Cardiac muscle cell (in vitro differentiated cells and primary cell): Measurements from ENCODE around the gene WDR86. TPM values are rescaled to one million over a fixed set of nuclear protein-coding genes. Genes with fewer than 3 reads are reported as not detected.

Experiments
- DNase-seq, 2 donors: peaks; one replicate each; pipeline versions ENCODE4 v3.0.0 to v3.0.0-alpha.2; 2010 to 2017; ENCODE audit warnings: low read depth in 1 of 2, low spot score in 1 of 2
- H3K27ac ChIP-seq: fragments of 200-600 bp; sonication (generic); 2 replicates; pipeline ENCODE4 v1.5.1; 2016
- H3K27me3 ChIP-seq: fragments of 200-600 bp; sonication (generic); 2 replicates; pipeline ENCODE4 v1.6.0; 2016; ENCODE audit warnings: control low read depth
- H3K36me3 ChIP-seq: fragments of 200-600 bp; sonication (generic); 2 replicates; pipeline ENCODE4 v1.5.1; 2016; ENCODE audit warnings: control low read depth
- H3K4me1 ChIP-seq: fragments of 200-600 bp; sonication (generic); 2 replicates; pipeline ENCODE4 v1.8.1; 2017; ENCODE audit warnings: low read depth, mild to moderate bottlenecking, mixed run types
- H3K4me3 ChIP-seq: fragments of 200-600 bp; sonication (generic); 2 replicates; pipeline ENCODE4 v1.5.1; 2016; ENCODE audit warnings: mild to moderate bottlenecking
- H3K9me3 ChIP-seq: fragments of 200-600 bp; sonication (generic); 2 replicates; pipeline ENCODE4 v1.5.1; 2017; ENCODE audit warnings: low read depth, mild to moderate bottlenecking, control low read depth
- CTCF ChIP-seq: IDR thresholded peaks from 2 replicates; pipeline ENCODE4 v1.5.1; 2012; ENCODE audit warnings: low read depth, mild to moderate bottlenecking, low read length
- polyA plus RNA-seq: library from polyadenylated mRNA; unstranded; fragments of >200 nt; fragmentation: Nextera tagmentation; extraction: Ambion mirVana; gene quantifications from 2 replicates; pipeline ENCODE4 v1.2.1, GENCODE V29; 2016
- total RNA-seq: library from RNA; depleted of rRNA; stranded (reverse); fragments of >200 nt; gene quantifications from 2 replicates; pipeline ENCODE4 v1.2.3, GENCODE V29; 2016

WDR86 gene
- total and polyA plus RNA-seq, 2 experiments from 2014 or later, result 58.8 to 130 TPM

DNA sequence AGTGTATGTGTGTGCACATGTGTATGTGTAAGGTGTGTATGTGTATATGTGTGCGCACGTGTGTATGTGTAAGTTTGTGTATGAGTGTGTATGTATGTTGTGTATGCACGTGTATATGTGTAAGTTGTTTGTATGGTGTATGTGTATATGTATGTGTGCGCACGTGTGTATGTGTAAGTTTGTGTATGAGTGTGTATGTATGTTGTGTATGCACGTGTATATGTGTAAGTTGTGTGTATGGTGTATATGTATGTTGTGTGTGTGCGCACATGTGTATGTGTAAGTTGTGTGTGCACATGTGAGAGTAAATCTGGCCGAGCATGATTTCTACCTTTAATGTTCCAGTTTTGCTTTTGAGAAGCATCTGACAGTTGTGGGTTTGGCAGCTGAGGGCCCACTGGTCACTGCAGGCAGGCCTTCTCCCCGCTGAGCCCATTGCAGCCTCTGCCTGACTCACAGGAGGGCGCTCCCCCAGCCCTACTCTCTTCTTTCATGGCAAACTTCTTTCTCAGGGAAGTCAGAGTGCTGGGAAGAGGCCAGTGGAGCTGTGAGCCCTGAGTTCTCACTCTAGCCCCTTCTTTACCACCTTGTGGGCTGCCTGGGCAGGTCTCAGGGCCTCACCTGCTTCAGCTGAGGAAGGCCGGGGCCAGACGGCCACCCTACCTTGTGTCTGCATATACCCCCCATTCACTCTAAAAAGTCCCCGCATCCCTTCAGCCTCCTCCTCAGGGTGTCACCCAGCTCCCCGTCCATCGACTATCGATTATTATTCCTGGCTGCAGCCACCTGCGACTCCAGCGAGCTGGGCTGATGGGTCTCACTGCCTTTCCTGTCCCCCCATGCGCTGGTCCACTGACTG, 11.2 kb downstream of the WDR86 start:
- no peaks in the 10 kb centered on the region for H3K27me3 ChIP-seq
- no peaks in the 10 kb centered on the region for H3K9me3 ChIP-seq
- H3K4me3 ChIP-seq, result no peak overlapping the region
- no peak for DNase-seq
- peaks cover 8% of the 10 kb centered on the region for H3K36me3 ChIP-seq
- peak overlapping the region; percentile 23 for H3K27ac ChIP-seq
- no peak for TF ChIP-seq CTCF
- no peaks in the 10 kb centered on the region for H3K4me1 ChIP-seq

DNA sequence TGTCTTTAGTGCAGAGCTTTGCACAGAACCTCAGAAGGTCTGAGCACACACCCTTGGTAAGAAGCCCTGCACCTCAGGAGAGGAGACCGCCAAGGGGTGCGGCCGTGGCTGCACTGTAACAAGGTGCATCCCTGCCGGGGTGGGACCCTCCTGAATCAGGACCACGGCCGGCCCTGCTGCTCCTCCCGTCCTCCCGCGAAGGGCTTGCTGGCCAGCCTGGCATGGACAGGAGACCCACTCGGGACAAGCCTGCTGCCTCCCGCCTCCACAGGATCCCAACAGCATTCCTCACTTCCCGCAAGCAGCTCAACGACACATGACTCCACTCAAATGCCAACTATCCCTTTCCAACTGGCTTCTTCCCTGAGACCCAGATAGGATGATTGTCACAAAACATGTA, 12.8 kb downstream of the WDR86 start:
- no peak for DNase-seq
- Histone ChIP-seq H3K9me3 (no peaks in the 10 kb centered on the region), H3K27ac (no peak overlapping the region), H3K4me1 (no peaks in the 10 kb centered on the region), H3K4me3 (no peak overlapping the region), H3K27me3 (no peaks in the 10 kb centered on the region), H3K36me3 (peaks cover 8% of the 10 kb centered on the region)
- no peak for TF ChIP-seq CTCF

- DNase-seq, result no peak
- no peak for TF ChIP-seq CTCF
- no peak overlapping the region for H3K27ac ChIP-seq
- peaks cover 8% of the 10 kb centered on the region for H3K36me3 ChIP-seq
- H3K9me3 ChIP-seq, result no peaks in the 10 kb centered on the region
- no peaks in the 10 kb centered on the region for H3K4me1 ChIP-seq
- no peaks in the 10 kb centered on the region for H3K27me3 ChIP-seq
- no peak overlapping the region for H3K4me3 ChIP-seq
Observed at GRCh38 chr7:151396328-151396970, 13.4 kb downstream of the WDR86 start.

DNA sequence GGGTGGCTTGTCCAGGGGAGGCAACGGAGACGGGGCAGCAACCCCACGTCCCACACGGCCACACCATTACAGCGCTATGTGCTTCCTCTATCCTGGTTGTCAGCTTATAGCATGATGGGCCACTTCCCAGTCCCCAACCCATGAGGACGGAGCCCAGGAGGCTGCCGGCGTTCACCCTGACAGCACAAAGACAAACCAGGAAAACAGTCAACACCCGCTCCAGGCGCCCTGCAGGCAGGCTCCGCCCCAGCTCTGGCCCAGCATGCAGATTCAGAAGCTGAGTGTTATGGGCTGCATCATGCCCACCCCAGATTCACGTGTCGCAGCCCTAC, 14.8 kb downstream of the WDR86 start:
- H3K36me3 ChIP-seq, result peaks cover 8% of the 10 kb centered on the region
- no peak for TF ChIP-seq CTCF
- DNase-seq, result no peak
- no peak overlapping the region for H3K4me3 ChIP-seq
- H3K4me1 ChIP-seq, result no peaks in the 10 kb centered on the region
- H3K27me3 ChIP-seq, result no peaks in the 10 kb centered on the region
- no peak overlapping the region for H3K27ac ChIP-seq
- H3K9me3 ChIP-seq, result no peaks in the 10 kb centered on the region

- Histone ChIP-seq H3K36me3 (peaks cover 8% of the 10 kb centered on the region), H3K4me3 (no peak overlapping the region), H3K27ac (no peak overlapping the region), H3K9me3 (no peaks in the 10 kb centered on the region), H3K4me1 (no peaks in the 10 kb centered on the region), H3K27me3 (no peaks in the 10 kb centered on the region)
- no peak for TF ChIP-seq CTCF
- no peak for DNase-seq
Observed at GRCh38 chr7:151394076-151395035, 15.5 kb downstream of the WDR86 start.
